ENCODE data around the gene MINDY4B. TPM values are rescaled to one million over a fixed set of nuclear protein-coding genes. Genes with fewer than 3 reads are reported as not detected.

MINDY4B gene
- total and polyA plus RNA-seq, 4 donors = not detected

DNA sequence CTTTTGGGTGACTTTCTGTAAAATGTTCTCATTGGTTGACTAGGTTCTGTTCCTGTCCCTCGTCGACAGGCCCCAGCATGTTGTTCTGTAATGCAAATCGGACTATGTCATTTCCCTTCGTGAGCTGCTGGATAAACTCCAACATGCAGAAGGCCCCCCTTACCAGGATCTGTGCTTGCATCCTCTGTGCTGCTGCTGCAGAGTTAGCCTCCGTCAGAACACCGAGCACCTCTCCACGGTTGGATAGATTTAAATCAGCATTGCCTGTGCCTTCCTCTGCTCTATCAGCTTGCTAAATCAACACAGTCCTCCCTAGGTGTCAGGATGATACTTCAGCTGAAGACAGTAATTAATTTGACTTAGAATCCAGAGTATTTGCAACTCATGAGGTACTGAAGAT is 12.7 kb upstream of the MINDY4B start:
- no peak for DNase-seq (ENCODE audit: low spot score)
- H3K36me3 ChIP-seq (ENCODE audit: control insufficient read depth in 4 of 4, insufficient read depth in 3 of 4, low read depth in 1 of 4, low read length in 3 of 4) = no peaks in the 10 kb centered on the region
- H3K4me3 ChIP-seq (ENCODE audit: low read depth in 1 of 3, low read length in 3 of 3) = no peak overlapping the region
- no peaks in the 10 kb centered on the region for H3K4me1 ChIP-seq (ENCODE audit: control insufficient read depth in 4 of 4, insufficient read depth in 4 of 4, low read length in 3 of 4)
- no peak overlapping the region for H3K27ac ChIP-seq (ENCODE audit: low read depth in 1 of 2, low read length in 2 of 2)
- WGBS = 57% methylated on average over 7 of the region's 7 CpGs
- no peak overlapping the region for H3K9ac ChIP-seq (ENCODE audit: low read depth in 1 of 2, low read length in 2 of 2)
- H3K27me3 ChIP-seq (ENCODE audit: control insufficient read depth in 4 of 4, insufficient read depth in 4 of 4, low read length in 3 of 4) = no peaks in the 10 kb centered on the region
- no peaks in the 10 kb centered on the region for H3K9me3 ChIP-seq (ENCODE audit: control insufficient read depth in 4 of 4, low read length in 3 of 4)
- TF ChIP-seq FOXA2 (IDR thresholded peaks at IDR 0.05) (no peak), YY1 (IDR thresholded peaks at IDR 0.05) (no peak), EGR1 (IDR thresholded peaks at IDR 0.05; ENCODE audit: low read depth in 2 of 2) (no peak), FOXA1 (IDR thresholded peaks at IDR 0.05) (no peak), HNF4A (conservative IDR thresholded peaks at IDR 0.05) (no peak), RXRA (IDR thresholded peaks at IDR 0.05) (no peak), SP1 (IDR thresholded peaks at IDR 0.05) (no peak), JUND (IDR thresholded peaks at IDR 0.05) (no peak), TAF1 (conservative IDR thresholded peaks at IDR 0.05) (no peak), RAD21 (IDR thresholded peaks at IDR 0.05) (no peak), GABPA (IDR thresholded peaks at IDR 0.05 in 1 of 2, conservative IDR thresholded peaks at IDR 0.05 in 1 of 2) (no peak), HNF4G (IDR thresholded peaks at IDR 0.05) (no peak), NR2F2 (IDR thresholded peaks at IDR 0.05) (no peak)
- TF ChIP-seq, protein P1, sequence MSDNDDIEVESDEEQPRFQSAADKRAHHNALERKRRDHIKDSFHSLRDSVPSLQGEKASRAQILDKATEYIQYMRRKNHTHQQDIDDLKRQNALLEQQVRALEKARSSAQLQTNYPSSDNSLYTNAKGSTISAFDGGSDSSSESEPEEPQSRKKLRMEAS (IDR thresholded peaks at IDR 0.05) = no peak
- TF ChIP-seq, protein P2, sequence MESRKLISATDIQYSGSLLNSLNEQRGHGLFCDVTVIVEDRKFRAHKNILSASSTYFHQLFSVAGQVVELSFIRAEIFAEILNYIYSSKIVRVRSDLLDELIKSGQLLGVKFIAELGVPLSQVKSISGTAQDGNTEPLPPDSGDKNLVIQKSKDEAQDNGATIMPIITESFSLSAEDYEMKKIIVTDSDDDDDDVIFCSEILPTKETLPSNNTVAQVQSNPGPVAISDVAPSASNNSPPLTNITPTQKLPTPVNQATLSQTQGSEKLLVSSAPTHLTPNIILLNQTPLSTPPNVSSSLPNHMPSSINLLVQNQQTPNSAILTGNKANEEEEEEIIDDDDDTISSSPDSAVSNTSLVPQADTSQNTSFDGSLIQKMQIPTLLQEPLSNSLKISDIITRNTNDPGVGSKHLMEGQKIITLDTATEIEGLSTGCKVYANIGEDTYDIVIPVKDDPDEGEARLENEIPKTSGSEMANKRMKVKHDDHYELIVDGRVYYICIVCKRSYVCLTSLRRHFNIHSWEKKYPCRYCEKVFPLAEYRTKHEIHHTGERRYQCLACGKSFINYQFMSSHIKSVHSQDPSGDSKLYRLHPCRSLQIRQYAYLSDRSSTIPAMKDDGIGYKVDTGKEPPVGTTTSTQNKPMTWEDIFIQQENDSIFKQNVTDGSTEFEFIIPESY (IDR thresholded peaks at IDR 0.05) = no peak
- TF ChIP-seq, protein P3, sequence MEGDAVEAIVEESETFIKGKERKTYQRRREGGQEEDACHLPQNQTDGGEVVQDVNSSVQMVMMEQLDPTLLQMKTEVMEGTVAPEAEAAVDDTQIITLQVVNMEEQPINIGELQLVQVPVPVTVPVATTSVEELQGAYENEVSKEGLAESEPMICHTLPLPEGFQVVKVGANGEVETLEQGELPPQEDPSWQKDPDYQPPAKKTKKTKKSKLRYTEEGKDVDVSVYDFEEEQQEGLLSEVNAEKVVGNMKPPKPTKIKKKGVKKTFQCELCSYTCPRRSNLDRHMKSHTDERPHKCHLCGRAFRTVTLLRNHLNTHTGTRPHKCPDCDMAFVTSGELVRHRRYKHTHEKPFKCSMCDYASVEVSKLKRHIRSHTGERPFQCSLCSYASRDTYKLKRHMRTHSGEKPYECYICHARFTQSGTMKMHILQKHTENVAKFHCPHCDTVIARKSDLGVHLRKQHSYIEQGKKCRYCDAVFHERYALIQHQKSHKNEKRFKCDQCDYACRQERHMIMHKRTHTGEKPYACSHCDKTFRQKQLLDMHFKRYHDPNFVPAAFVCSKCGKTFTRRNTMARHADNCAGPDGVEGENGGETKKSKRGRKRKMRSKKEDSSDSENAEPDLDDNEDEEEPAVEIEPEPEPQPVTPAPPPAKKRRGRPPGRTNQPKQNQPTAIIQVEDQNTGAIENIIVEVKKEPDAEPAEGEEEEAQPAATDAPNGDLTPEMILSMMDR (IDR thresholded peaks at IDR 0.05; ENCODE audit: low read depth, low read length, missing input control) = no peak
- TF ChIP-seq, protein P4, sequence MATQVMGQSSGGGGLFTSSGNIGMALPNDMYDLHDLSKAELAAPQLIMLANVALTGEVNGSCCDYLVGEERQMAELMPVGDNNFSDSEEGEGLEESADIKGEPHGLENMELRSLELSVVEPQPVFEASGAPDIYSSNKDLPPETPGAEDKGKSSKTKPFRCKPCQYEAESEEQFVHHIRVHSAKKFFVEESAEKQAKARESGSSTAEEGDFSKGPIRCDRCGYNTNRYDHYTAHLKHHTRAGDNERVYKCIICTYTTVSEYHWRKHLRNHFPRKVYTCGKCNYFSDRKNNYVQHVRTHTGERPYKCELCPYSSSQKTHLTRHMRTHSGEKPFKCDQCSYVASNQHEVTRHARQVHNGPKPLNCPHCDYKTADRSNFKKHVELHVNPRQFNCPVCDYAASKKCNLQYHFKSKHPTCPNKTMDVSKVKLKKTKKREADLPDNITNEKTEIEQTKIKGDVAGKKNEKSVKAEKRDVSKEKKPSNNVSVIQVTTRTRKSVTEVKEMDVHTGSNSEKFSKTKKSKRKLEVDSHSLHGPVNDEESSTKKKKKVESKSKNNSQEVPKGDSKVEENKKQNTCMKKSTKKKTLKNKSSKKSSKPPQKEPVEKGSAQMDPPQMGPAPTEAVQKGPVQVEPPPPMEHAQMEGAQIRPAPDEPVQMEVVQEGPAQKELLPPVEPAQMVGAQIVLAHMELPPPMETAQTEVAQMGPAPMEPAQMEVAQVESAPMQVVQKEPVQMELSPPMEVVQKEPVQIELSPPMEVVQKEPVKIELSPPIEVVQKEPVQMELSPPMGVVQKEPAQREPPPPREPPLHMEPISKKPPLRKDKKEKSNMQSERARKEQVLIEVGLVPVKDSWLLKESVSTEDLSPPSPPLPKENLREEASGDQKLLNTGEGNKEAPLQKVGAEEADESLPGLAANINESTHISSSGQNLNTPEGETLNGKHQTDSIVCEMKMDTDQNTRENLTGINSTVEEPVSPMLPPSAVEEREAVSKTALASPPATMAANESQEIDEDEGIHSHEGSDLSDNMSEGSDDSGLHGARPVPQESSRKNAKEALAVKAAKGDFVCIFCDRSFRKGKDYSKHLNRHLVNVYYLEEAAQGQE (IDR thresholded peaks at IDR 0.05) = no peak
- TF ChIP-seq, protein P5, sequence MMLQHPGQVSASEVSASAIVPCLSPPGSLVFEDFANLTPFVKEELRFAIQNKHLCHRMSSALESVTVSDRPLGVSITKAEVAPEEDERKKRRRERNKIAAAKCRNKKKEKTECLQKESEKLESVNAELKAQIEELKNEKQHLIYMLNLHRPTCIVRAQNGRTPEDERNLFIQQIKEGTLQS (IDR thresholded peaks at IDR 0.05) = no peak
